Endothelial cell of umbilical vein (primary cell): Measurements from ENCODE around the gene SLC30A2. TPM values are rescaled to one million over a fixed set of nuclear protein-coding genes. Genes with fewer than 3 reads are reported as not detected.

Experiments
- BruUV-seq: library from RNA; stranded (reverse); fragments of 400-500 nt; replicated peaks from 2 replicates; lab custom pipeline; 2021; lab: Mats Ljungman, UMichigan
- CTCF ChIA-PET: fragments of 300-600, 350-600 bp; sonication (Branson Sonifier 250); formaldehyde crosslinking; loops from one replicate; lab custom pipeline; 2021; ENCODE audit warnings: antibody characterized with exemption, inconsistent platforms; lab: Charles Lee
- POLR2A ChIA-PET: fragments of 300-600, 350-600 bp; sonication (Branson Sonifier 250); formaldehyde crosslinking; loops from one replicate; lab custom pipeline; 2021; ENCODE audit warnings: antibody characterized with exemption, inconsistent platforms; lab: Charles Lee
- DNase-seq: peaks from one replicate; pipeline ENCODE4 v3.0.0-alpha.2; 2011; ENCODE audit warnings: low read depth, low spot score
- FAIRE-seq: peaks from 2 replicates; lab custom pipeline; 2011; peaks lifted over from hg19 to GRCh38; lab: Jason Lieb, UNC
- H2AFZ ChIP-seq: 2 replicates; pipeline ENCODE4 v1.6.0; 2012; ENCODE audit warnings: low read depth, low read length, control low read depth, inconsistent platforms
- H3K27ac ChIP-seq: 2 replicates; pipeline ENCODE4 v1.5.1; 2011; ENCODE audit warnings: low read depth, mild to moderate bottlenecking, control low read depth, low read length, moderate library complexity; ENCODE audit not compliant: insufficient read depth
- H3K27me3 ChIP-seq, 2 experiments: 2 replicates each; pipeline versions ENCODE4 v1.6.0 to v1.6.1; 2011; ENCODE audit warnings: low read length in 2 of 2, mixed read lengths in 1 of 2; ENCODE audit not compliant: control insufficient read depth in 2 of 2, insufficient read depth in 2 of 2
- H3K36me3 ChIP-seq, 2 experiments: 2 replicates in 1 of 2; 3 replicates in 1 of 2; pipeline ENCODE4 v1.5.1; 2011; ENCODE audit warnings: low read length in 2 of 2, mild to moderate bottlenecking in 1 of 2, moderate library complexity in 1 of 2; ENCODE audit not compliant: control insufficient read depth in 2 of 2, insufficient read depth in 2 of 2; ENCODE audit errors: extremely low read depth in 1 of 2
- H3K4me1 ChIP-seq: 3 replicates; pipeline ENCODE4 v1.5.1; 2011; ENCODE audit warnings: mild to moderate bottlenecking, low read length; ENCODE audit not compliant: control insufficient read depth, insufficient read depth; ENCODE audit errors: extremely low read depth
- H3K4me2 ChIP-seq: 2 replicates; pipeline ENCODE4 v1.6.1; 2011; ENCODE audit warnings: low read length, control low read depth, mixed read lengths; ENCODE audit not compliant: insufficient read depth
- H3K4me3 ChIP-seq, 3 experiments: fragments of 200-600 bp in 1 of 3; sonication (generic), shearing (Covaris generic) in 1 of 3; replicated peaks in 1 of 3; 2 replicates each; pipeline ENCODE4 v1.5.1; 2011 to 2016; ENCODE audit warnings: control low read depth in 3 of 3, low read length in 3 of 3, mild to moderate bottlenecking in 2 of 3, inconsistent platforms in 1 of 3, low read depth in 1 of 3, moderate library complexity in 1 of 3; ENCODE audit not compliant: insufficient read depth in 1 of 3
- H3K79me2 ChIP-seq: 2 replicates; pipeline ENCODE4 v1.6.0; 2012; ENCODE audit warnings: low read length, inconsistent platforms; ENCODE audit not compliant: control insufficient read depth, insufficient read depth
- H3K9ac ChIP-seq: replicated peaks from 2 replicates; pipeline ENCODE3; 2011; ENCODE audit warnings: low read length, control low read depth; ENCODE audit not compliant: insufficient read depth; ENCODE audit errors: extremely low read depth
- H3K9me1 ChIP-seq: replicated peaks from 3 replicates; pipeline ENCODE4 v1.6.0; 2011; ENCODE audit warnings: mild to moderate bottlenecking, low read length; ENCODE audit not compliant: control insufficient read depth, insufficient read depth; ENCODE audit errors: extremely low read depth
- H3K9me3 ChIP-seq: replicated peaks from 2 replicates; pipeline ENCODE4 v1.5.1; 2012; ENCODE audit warnings: low read length, inconsistent platforms; ENCODE audit not compliant: control insufficient read depth, insufficient read depth
- H4K20me1 ChIP-seq: replicated peaks from 2 replicates; pipeline ENCODE3; 2011; ENCODE audit warnings: mild to moderate bottlenecking, low read length; ENCODE audit not compliant: control insufficient read depth, insufficient read depth; ENCODE audit errors: extremely low read depth
- EZH2 ChIP-seq: IDR thresholded peaks from 2 replicates; pipeline ENCODE4 v1.6.1; 2012; ENCODE audit warnings: borderline replicate concordance, low read depth, mild to moderate bottlenecking, moderate library complexity, low read length, inconsistent platforms; ENCODE audit not compliant: severe bottlenecking
- FOS ChIP-seq: IDR thresholded peaks from 2 replicates; pipeline ENCODE4 v1.6.1; 2011; ENCODE audit warnings: mild to moderate bottlenecking, low read length, moderate library complexity, borderline replicate concordance; ENCODE audit not compliant: insufficient read depth
- GATA2 ChIP-seq: IDR thresholded peaks from 2 replicates; pipeline ENCODE4 v1.7.0; 2011; ENCODE audit warnings: low read depth, mild to moderate bottlenecking, moderate library complexity, mixed read lengths, low read length; ENCODE audit not compliant: insufficient read length, insufficient read depth
- JUN ChIP-seq: IDR thresholded peaks from 2 replicates; pipeline ENCODE4 v1.6.1; 2011; ENCODE audit warnings: borderline replicate concordance, low read depth; ENCODE audit not compliant: insufficient read length, insufficient read depth
- MYC ChIP-seq: IDR thresholded peaks from one replicate; pipeline ENCODE4 v1.6.1; 2011; ENCODE audit warnings: mild to moderate bottlenecking, low read depth, low read length
- POLR2A ChIP-seq: IDR thresholded peaks from 2 replicates; pipeline ENCODE4 v1.6.1; 2012; ENCODE audit warnings: low read depth, mild to moderate bottlenecking, control low read depth, low read length
- POLR2AphosphoS5 ChIP-seq: IDR thresholded peaks from 2 replicates; pipeline ENCODE4 v1.6.1; 2012; ENCODE audit warnings: low read depth, mild to moderate bottlenecking, control low read depth, low read length, moderate library complexity; ENCODE audit not compliant: insufficient read depth
- dilution Hi-C: fragments of 300-500 bp; cut with MboI; formaldehyde crosslinking; loops from one replicate; pipeline ENCODE4 v1.15.0; 2019; ENCODE audit warnings: low sequenced_read_pairs; ENCODE audit not compliant: extremely low pct_ligation_motif_present
- intact Hi-C: fragments of 100-400 bp; cut with micrococcal nuclease; formaldehyde crosslinking; loops from one replicate; pipeline ENCODE4 v1.10.0; 2022
- polyA plus RNA-seq, 4 experiments: library from polyadenylated mRNA; depleted of rRNA in 3 of 4; stranded (reverse) in 3 of 4; unstranded in 1 of 4; fragments of >200 nt; gene quantifications; 2 replicates each; pipeline versions ENCODE4 v1.2.1 to v1.2.3, GENCODE V29; 2011 to 2012; ENCODE audit warnings: missing spikeins in 1 of 4
- total RNA-seq: library from RNA; stranded (reverse); gene quantifications from 2 replicates; pipeline ENCODE4 v1.2.3, GENCODE V29; 2021
- TF ChIP-seq, protein P1 (sequence below): IDR thresholded peaks from 2 replicates; pipeline ENCODE4 v1.6.1; 2011; ENCODE audit not compliant: insufficient read depth, insufficient read length
- TF ChIP-seq, protein P2 (sequence below), 2 donors: IDR thresholded peaks; 1 replicate in 1 of 2; 2 replicates in 1 of 2; pipeline ENCODE4 v1.5.1; 2011; ENCODE audit warnings: low read length in 2 of 2, mild to moderate bottlenecking in 2 of 2, moderate library complexity in 2 of 2, control low read depth in 1 of 2, inconsistent platforms in 1 of 2, low read depth in 1 of 2; ENCODE audit not compliant: insufficient read depth in 1 of 2; ENCODE audit errors: extremely low read depth in 1 of 2

SLC30A2 gene
- total and polyA plus RNA-seq, 2 donors (not counting 3 experiments of a cell fraction or from before 2014, with no cell fraction given), result not detected

DNA sequence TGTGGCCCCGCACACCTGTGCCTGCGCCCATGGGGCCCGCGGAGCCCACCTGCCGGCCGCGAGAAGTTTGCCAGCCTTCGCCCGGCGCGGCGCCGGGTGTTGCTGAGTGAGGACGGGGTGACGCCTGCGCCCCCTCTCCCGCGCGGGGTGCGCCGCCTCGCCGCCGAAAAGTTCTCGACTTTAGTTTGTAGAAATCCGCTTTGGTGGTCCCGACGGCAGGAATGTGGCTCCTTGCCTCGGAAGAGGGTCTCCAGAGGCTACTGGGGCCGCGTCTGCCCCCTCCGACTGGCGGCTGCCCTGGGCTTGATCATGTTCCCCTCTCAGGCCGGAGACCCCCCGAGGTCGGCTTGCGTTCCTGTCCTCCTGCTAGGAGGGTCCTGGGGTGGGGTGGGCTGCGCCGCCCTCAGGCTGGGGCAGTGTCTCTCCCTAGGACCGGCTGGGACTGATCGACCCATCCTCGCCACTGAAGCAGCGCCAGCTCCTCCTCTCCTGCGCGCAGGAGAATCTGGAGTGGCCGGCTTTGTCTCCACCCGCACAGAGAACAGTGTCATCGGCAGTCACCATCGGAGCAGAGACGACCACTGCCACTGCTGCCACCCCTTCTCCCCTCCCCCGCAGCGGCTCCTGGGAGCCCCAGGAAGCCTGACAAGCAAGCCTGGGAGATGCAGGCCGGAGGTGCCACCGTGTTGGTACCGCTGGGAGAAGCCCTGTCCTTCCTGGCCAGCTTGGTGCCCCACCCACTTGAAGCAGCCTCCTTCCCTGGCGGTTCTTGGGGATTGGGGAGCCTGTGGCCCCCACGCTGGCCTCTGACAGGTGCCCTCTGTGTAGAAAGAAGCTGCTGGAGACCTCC lies 553 bp upstream of the SLC30A2 start:
- DNase-seq (no peak), FAIRE-seq (no peak)
- H3K4me1 ChIP-seq, result no peaks in the 10 kb centered on the region
- H3K4me2 ChIP-seq, result no peak overlapping the region
- H3K27me3 ChIP-seq, result peaks cover 50 to 51% of the 10 kb centered on the region in 2 experiments
- H3K27ac ChIP-seq, result no peak overlapping the region
- H2AFZ ChIP-seq, result no peak overlapping the region
- no peaks in the 10 kb centered on the region for H3K9me1 ChIP-seq
- intact Hi-C loops, result no loop called here
- no peak overlapping the region for H3K4me3 ChIP-seq
- no peak overlapping the region for H3K9ac ChIP-seq
- H3K79me2 ChIP-seq, result no peaks in the 10 kb centered on the region
- CTCF ChIA-PET, result interaction anchor here (0.7 to 2.9 kb wide), 5 partner anchors 8 to 98 kb away, joined by 3 to 11 read pairs (median 3); no protein-coding TSS in a partner anchor
- BruUV-seq, result no TSS peak
- H3K9me3 ChIP-seq, result no peaks in the 10 kb centered on the region
- no peaks in the 10 kb centered on the region for H4K20me1 ChIP-seq
- dilution Hi-C loops, result no loop called here
- TF ChIP-seq, protein P1, sequence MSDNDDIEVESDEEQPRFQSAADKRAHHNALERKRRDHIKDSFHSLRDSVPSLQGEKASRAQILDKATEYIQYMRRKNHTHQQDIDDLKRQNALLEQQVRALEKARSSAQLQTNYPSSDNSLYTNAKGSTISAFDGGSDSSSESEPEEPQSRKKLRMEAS, result no peak
- TF ChIP-seq EZH2, result peak; percentile 82
- H3K36me3 ChIP-seq, result no peaks in the 10 kb centered on the region
- POLR2A ChIA-PET, result no interaction called here

DNA sequence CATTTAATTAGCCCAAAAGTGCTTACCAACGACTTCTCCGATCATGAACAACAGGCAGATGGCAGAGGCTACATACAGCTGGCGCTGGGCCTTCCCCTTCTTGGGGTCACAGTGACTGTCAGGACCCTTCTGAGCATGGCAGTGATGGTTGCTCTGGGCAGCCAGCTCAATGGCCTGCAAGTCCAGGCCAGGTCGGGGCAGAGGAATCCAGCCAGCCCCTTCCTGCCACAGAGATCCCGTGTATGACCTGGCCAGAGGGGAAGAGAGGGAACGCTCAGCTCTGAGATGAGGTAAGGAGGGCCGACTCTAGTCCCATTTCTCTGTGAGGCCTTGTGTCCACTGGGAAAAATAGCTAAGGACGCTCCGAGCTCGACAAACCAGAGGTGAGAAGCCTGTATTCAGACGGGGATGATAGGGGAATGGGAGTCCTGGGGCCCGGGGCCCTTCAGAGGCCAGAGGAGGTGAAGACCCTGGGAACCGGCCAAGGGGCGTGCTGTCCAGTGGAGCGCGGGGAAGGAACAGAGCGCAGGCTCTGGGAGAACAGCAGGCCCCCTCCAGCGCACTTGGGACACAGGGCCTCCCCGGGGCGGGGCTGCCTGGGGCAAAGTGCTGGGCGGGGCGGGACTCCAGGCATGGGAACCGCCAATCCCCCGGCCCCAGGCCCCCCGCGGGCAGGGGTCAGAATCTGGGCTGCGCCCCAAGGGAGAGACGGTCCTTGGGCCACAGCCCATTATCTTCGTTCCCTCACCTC lies 772 bp downstream of the SLC30A2 start:
- CTCF ChIA-PET, result interaction anchor here (0.7 to 2.9 kb wide), 6 partner anchors 9 to 99 kb away, joined by 3 to 11 read pairs (median 4); no protein-coding TSS in a partner anchor
- H4K20me1 ChIP-seq, result no peaks in the 10 kb centered on the region

More for the DNA sequence above, 772 bp downstream of the SLC30A2 start:
- peaks cover 48 to 50% of the 10 kb centered on the region in 2 experiments for H3K27me3 ChIP-seq
- no peaks in the 10 kb centered on the region for H3K36me3 ChIP-seq
- no peak overlapping the region for H3K4me3 ChIP-seq
- DNase-seq (no peak), FAIRE-seq (no peak)
- H3K9me3 ChIP-seq, result no peaks in the 10 kb centered on the region
- intact Hi-C loops (no loop called here), dilution Hi-C loops (no loop called here)
- H2AFZ ChIP-seq, result no peak overlapping the region
- H3K4me1 ChIP-seq, result no peaks in the 10 kb centered on the region
- TF ChIP-seq, protein P2, sequence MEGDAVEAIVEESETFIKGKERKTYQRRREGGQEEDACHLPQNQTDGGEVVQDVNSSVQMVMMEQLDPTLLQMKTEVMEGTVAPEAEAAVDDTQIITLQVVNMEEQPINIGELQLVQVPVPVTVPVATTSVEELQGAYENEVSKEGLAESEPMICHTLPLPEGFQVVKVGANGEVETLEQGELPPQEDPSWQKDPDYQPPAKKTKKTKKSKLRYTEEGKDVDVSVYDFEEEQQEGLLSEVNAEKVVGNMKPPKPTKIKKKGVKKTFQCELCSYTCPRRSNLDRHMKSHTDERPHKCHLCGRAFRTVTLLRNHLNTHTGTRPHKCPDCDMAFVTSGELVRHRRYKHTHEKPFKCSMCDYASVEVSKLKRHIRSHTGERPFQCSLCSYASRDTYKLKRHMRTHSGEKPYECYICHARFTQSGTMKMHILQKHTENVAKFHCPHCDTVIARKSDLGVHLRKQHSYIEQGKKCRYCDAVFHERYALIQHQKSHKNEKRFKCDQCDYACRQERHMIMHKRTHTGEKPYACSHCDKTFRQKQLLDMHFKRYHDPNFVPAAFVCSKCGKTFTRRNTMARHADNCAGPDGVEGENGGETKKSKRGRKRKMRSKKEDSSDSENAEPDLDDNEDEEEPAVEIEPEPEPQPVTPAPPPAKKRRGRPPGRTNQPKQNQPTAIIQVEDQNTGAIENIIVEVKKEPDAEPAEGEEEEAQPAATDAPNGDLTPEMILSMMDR (IDR thresholded peaks at IDR 0.05; ENCODE audit: extremely low read depth in 1 of 2, insufficient read depth in 1 of 2, low read depth in 1 of 2, low read length in 2 of 2), result no peak
- TF ChIP-seq POLR2A, result no peak
- TF ChIP-seq EZH2, result no peak
- TF ChIP-seq, protein P1, result no peak
- no peak for TF ChIP-seq POLR2AphosphoS5
- TF ChIP-seq GATA2, result no peak
- TF ChIP-seq MYC, result no peak
- no peak for TF ChIP-seq FOS
- no peak for TF ChIP-seq JUN
- POLR2A ChIA-PET, result no interaction called here
- H3K9me1 ChIP-seq, result no peaks in the 10 kb centered on the region
- no peaks in the 10 kb centered on the region for H3K79me2 ChIP-seq
- no peak overlapping the region for H3K4me2 ChIP-seq
- H3K9ac ChIP-seq, result no peak overlapping the region
- no TSS peak for BruUV-seq
- H3K27ac ChIP-seq, result no peak overlapping the region
